ENCODE measurements around the gene KRIT1.

DNA sequence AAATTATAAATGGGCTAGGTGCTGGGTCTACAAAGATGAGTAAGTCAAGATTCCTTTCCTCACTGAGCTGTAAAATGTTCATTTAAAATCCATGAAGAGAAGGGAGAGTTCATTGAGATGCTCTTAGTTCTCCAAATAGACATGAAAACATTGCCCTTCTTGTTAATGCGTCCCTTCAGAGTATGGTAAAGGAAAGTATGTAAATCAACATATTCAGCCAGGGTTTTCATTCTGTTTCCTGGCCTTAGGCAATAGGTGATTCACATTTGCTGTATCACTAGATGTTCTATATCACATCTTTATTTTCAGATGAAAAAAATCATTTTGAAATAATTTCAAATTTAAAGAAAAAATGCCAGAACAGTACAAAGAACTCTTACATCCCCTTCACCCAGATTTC is 5.5 kb upstream of the KRIT1 start:
- TF ChIP-seq EZH2 (IDR thresholded peaks at IDR 0.05; ENCODE audit: insufficient read depth, poor library complexity, severe bottlenecking) (no peak), EZH2phosphoT487 (IDR thresholded peaks at IDR 0.05; ENCODE audit: insufficient read depth, low read depth) (no peak)
